ENCODE results near the gene KLHL8. TPM values are rescaled to one million over a fixed set of nuclear protein-coding genes. Genes with fewer than 3 reads are reported as not detected.

The KLHL8 gene
- total RNA-seq, 1 donor from 2014 or later = 5.4 TPM

DNA sequence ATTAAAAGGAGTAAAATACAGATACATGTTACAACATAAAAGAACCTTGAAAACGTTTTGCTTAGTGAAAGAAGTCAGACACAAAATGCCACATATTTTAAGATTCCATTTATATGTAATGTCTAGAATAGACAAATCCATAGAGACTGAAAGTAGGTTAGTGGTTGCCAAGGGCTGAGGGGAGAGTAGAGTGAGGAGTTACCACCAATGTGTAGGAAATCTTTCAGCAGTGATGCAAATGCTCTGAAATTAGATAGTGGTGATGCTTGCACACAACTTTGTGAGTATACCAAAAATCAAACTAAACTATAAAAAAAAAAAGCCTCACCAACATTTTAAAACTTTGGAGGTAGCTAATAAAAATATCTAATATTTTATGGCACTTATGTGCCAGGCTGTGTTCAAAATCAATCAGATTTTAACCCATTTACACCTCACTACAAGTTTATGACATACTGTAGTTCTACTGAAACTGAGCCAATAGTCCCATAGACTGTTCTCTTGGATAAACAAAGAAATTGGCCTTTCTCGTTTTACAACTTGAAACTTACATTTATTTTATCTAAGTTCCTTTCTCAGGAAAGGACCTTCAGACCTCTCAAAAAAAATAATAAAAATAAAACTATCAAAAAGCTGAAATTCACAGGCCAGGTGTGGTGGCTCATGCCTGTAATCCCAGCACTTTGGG is 29.1 kb upstream of the KLHL8 start:
- Histone ChIP-seq H3K4me1 (no peaks in the 10 kb centered on the region), H3K4me3 (no peak overlapping the region), H3K27ac (no peak overlapping the region), H3K36me3 (no peaks in the 10 kb centered on the region), H3K27me3 (no peaks in the 10 kb centered on the region), H3K9me3 (peaks cover 0 to under 1% of the 10 kb centered on the region in 2 donors)
- intact Hi-C loops (cut with DNase I) = no loop called here
- TF ChIP-seq, protein P1, sequence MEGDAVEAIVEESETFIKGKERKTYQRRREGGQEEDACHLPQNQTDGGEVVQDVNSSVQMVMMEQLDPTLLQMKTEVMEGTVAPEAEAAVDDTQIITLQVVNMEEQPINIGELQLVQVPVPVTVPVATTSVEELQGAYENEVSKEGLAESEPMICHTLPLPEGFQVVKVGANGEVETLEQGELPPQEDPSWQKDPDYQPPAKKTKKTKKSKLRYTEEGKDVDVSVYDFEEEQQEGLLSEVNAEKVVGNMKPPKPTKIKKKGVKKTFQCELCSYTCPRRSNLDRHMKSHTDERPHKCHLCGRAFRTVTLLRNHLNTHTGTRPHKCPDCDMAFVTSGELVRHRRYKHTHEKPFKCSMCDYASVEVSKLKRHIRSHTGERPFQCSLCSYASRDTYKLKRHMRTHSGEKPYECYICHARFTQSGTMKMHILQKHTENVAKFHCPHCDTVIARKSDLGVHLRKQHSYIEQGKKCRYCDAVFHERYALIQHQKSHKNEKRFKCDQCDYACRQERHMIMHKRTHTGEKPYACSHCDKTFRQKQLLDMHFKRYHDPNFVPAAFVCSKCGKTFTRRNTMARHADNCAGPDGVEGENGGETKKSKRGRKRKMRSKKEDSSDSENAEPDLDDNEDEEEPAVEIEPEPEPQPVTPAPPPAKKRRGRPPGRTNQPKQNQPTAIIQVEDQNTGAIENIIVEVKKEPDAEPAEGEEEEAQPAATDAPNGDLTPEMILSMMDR (IDR thresholded peaks at IDR 0.05) = no peak
- no peak for DNase-seq (ENCODE audit: low spot score in 2 of 2)

DNA sequence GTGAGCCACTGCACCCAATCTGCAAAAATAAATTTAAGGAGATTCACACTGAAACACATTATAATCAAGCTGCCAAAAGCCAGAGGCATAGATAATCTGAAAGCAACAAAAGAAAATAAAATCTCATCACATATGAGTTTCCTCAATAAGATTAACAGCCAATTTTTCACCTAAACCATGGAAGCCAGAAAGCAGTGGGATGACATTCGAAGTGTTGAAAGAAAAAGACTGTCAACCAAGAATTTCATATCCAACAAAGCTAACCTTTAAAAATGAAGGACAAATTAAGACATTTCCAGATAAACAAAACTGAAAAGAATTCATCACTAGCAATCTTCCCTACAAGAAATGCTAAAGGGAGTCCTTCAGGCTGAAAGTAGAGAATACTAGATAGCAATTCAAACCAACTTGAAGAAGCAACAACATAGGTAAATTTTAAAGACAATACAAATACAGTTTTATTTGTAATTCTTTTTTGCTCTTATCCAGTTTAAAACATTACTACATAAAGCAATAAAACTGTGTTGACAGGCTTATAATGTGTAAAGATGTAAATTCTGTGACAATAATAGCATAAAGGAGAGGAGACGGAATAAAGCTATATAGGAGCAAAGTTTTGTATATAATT is 23.1 kb upstream of the KLHL8 start:
- Histone ChIP-seq H3K36me3 (no peaks in the 10 kb centered on the region), H3K27me3 (no peaks in the 10 kb centered on the region), H3K4me1 (no peaks in the 10 kb centered on the region), H3K9me3 (peaks cover 0 to 27% of the 10 kb centered on the region in 2 donors), H3K4me3 (no peak overlapping the region), H3K27ac (no peak overlapping the region)
- intact Hi-C loops (cut with DNase I) = no loop called here
- TF ChIP-seq, protein P1 (IDR thresholded peaks at IDR 0.05) = no peak
- DNase-seq (ENCODE audit: low spot score in 2 of 2) = no peak

DNA sequence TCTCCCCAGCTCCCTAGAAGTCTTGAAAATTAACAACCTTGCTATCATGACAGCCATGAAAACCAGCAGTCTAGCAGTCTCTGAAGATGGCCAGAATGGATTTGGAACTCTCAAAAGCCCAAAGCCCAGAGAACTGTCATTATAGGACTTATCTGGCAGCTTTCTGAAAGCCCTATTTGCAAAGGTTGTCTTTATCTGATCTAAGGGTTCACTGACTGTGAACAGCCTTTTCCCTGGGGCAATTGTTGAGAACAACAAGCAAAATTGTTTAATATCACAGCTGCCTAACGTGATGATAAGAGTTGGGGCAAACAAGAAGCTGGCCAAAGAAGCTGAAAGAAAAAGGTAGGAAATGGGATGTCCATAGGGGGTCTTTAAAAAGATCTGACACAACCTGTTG is 20.9 kb upstream of the KLHL8 start:
- Histone ChIP-seq H3K4me3 (no peak overlapping the region), H3K27me3 (no peaks in the 10 kb centered on the region), H3K9me3 (peaks cover 0 to 27% of the 10 kb centered on the region in 2 donors), H3K4me1 (no peaks in the 10 kb centered on the region), H3K36me3 (no peaks in the 10 kb centered on the region), H3K27ac (no peak overlapping the region)
- no peak for DNase-seq (ENCODE audit: low spot score in 2 of 2)
- intact Hi-C loops (cut with DNase I) = no loop called here
- TF ChIP-seq, protein P1 (IDR thresholded peaks at IDR 0.05) = no peak

DNA sequence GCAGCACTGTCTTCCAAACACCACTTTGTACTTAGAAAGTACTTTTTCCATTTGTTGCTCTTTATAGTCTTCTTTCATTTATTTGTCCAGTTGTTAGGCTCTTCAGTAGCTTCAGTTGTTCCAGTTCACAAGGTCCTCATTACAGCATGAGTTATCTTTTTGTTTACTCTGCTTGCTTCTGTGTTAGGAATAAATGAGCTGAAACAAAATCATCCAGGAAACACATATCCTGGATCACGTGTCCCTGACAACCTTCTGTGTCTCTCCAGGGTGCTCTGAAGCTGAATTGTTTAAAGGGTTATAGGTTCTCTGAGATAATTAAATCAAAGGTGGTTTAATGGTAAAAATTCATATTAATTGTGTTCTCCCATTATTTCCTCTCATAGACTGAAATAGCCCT is 19.9 kb upstream of the KLHL8 start:
- Histone ChIP-seq H3K27ac (no peak overlapping the region), H3K4me3 (no peak overlapping the region), H3K36me3 (no peaks in the 10 kb centered on the region), H3K9me3 (peaks cover 0 to 27% of the 10 kb centered on the region in 2 donors), H3K4me1 (no peaks in the 10 kb centered on the region), H3K27me3 (no peaks in the 10 kb centered on the region)
- no peak for DNase-seq (ENCODE audit: low spot score in 2 of 2)
- TF ChIP-seq, protein P1 (IDR thresholded peaks at IDR 0.05) = no peak
- intact Hi-C loops (cut with DNase I) = no loop called here

DNA sequence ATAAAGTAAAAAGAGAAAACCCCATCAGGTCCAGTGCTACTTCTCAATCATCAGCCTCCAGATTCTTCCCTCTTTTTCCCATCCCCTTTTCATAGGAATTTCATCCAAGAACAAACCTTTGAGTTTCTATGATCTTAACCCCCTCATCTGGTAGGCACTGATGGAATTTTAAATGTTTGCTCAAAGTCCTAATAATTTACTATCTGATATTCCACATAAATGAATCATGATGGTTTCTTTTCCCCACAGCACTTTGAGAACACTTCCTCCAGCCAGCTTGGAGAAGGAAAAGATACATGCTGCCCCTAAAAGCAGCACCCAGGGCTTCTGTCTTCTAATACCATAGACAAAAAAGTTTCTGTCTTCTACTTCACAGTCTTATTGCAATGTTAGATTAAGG is 19.4 kb upstream of the KLHL8 start:
- H3K4me1 ChIP-seq = no peaks in the 10 kb centered on the region
- no peak overlapping the region for H3K4me3 ChIP-seq
- no peaks in the 10 kb centered on the region for H3K36me3 ChIP-seq
- H3K27me3 ChIP-seq = no peaks in the 10 kb centered on the region
- no peak for DNase-seq (ENCODE audit: low spot score in 2 of 2)
- H3K9me3 ChIP-seq = peaks cover 0 to 27% of the 10 kb centered on the region in 2 donors
- H3K27ac ChIP-seq = no peak overlapping the region
- TF ChIP-seq, protein P1 (IDR thresholded peaks at IDR 0.05) = no peak
- intact Hi-C loops (cut with DNase I) = loop anchor here (10.0 kb wide), 1 partner anchor 645 kb away; the partner anchor contains the start of gene PTPN13
